Measurements from ENCODE around the gene HPS6. TPM values are rescaled to one million over a fixed set of nuclear protein-coding genes. Genes with fewer than 3 reads are reported as not detected.
A peak's percentile ranks its signal among the peaks of the same experiment; 100 is the strongest.

The HPS6 gene
- polyA plus RNA-seq, 3 donors, result 2.9 to 27.3 (median 23.6) TPM

DNA sequence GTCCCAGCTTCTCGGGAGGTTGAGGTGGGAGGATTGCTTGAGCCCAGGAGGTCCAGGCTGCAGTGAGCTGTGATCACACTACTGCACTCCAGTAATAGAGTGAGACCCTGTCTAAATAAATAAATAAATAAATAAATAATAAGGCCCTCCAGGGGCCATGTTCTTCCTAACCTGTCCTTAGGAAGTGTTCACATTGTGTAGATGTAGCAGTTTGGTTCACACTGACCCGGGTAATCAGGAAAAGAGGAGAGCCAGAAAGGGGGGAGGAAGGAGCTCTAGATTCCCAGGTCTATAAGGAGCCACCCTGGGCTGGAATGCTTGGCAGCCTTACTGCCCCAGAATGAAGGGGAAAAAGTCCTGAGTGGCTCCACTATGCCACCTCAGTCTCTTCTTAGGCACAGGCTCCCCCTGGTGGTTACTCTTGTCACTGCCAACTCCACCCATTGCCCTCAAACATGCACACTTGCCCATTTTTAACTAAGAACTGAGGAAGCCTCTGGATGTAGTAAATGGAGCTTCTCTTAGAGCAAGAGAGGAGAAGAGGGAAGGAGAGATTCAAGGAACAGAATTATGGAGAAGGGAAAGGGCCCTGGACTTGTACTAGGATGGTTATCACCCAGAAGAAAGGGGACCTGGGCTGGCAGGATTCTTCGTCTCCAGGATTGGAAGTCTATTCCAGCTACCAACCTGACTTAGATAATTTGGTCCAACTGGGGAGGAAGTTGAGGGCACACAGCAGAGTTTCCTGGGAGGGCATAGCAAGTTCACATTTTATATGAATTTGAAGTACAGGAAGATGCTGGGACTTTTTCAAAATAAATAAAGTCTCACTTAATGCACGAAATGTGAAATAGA, 7.8 kb downstream of the HPS6 start:
- Histone ChIP-seq H3K27ac (ENCODE audit: low read depth in 1 of 2, low read length in 2 of 2) (no peak overlapping the region), H3K4me3 (replicated peaks in 1 of 3; ENCODE audit: low read depth in 2 of 3, low read length in 3 of 3) (no peak overlapping the region), H3K79me2 (ENCODE audit: insufficient read depth, low read length) (peaks cover 23% of the 10 kb centered on the region), H4K20me1 (ENCODE audit: insufficient read depth, low read length) (peaks cover 23% of the 10 kb centered on the region), H3K9ac (ENCODE audit: insufficient read depth, low read length, poor library complexity, severe bottlenecking) (no peak overlapping the region), H3K4me1 (ENCODE audit: control insufficient read depth in 1 of 2, insufficient read depth in 2 of 2, low read length in 2 of 2) (peaks cover 18 to 24% of the 10 kb centered on the region in 2 donors), H2AFZ (ENCODE audit: insufficient read depth, low read depth, low read length, poor library complexity, severe bottlenecking) (no peak overlapping the region), H3K27me3 (ENCODE audit: control insufficient read depth in 2 of 2, insufficient read depth in 2 of 2, low read length in 2 of 2) (no peaks in the 10 kb centered on the region), H3K4me2 (replicated peaks; ENCODE audit: extremely low read depth, low read length, poor library complexity, severe bottlenecking) (no peak overlapping the region), H3K9me3 (replicated peaks in 1 of 2; ENCODE audit: control insufficient read depth in 1 of 2, insufficient read depth in 1 of 2, low read length in 2 of 2) (no peaks in the 10 kb centered on the region), H3K36me3 (replicated peaks in 1 of 2; ENCODE audit: control insufficient read depth in 1 of 2, insufficient read depth in 2 of 2, low read length in 2 of 2) (peaks cover 0 to 1% of the 10 kb centered on the region in 2 donors)
- intact Hi-C loops (cut with micrococcal nuclease), result loop anchor here (2.0 to 10.0 kb wide), 3 partner anchors 178 to 231 kb away; partner anchors contain the start of gene KCNIP2 (in 1 of the 2)
- Mint-ChIP-seq H3K4me3 (no peak overlapping the region), H3K27ac (no peak overlapping the region), H3K9me3 (no peaks in the 10 kb centered on the region), H3K36me3 (peaks cover 2 to 4% of the 10 kb centered on the region in 2 donors), H3K27me3 (ENCODE audit: low read depth in 3 of 3) (no peaks in the 10 kb centered on the region), H3K4me1 (peaks cover 35% of the 10 kb centered on the region)
- TF ChIP-seq, protein P1, sequence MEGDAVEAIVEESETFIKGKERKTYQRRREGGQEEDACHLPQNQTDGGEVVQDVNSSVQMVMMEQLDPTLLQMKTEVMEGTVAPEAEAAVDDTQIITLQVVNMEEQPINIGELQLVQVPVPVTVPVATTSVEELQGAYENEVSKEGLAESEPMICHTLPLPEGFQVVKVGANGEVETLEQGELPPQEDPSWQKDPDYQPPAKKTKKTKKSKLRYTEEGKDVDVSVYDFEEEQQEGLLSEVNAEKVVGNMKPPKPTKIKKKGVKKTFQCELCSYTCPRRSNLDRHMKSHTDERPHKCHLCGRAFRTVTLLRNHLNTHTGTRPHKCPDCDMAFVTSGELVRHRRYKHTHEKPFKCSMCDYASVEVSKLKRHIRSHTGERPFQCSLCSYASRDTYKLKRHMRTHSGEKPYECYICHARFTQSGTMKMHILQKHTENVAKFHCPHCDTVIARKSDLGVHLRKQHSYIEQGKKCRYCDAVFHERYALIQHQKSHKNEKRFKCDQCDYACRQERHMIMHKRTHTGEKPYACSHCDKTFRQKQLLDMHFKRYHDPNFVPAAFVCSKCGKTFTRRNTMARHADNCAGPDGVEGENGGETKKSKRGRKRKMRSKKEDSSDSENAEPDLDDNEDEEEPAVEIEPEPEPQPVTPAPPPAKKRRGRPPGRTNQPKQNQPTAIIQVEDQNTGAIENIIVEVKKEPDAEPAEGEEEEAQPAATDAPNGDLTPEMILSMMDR (IDR thresholded peaks at IDR 0.05), result peak; percentile 89
- peak; percentile 67 to 80 (median 76) for DNase-seq
- 43% methylated on average over 1 of the region's 4 CpGs for WGBS (ENCODE audit: insufficient coverage)

DNA sequence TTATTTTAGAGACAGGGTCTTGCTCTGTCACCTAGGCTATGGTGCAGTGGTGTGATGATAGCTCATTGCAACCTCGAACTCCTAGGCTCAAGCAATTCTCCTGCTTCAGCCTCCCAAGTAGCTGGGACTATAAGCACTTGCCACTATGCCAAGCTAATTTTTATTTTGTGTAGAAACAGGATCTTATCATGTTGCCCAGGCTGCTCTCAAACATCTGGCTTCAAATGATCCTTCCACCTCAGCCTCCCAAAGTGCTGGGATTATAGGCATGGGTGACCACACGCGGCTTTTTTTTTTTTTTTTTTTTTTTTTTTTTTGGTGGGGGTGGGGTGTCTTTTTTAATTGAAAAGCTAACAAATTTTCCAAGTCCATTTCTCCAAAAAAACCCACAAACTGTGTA, 18.4 kb downstream of the HPS6 start:
- H3K36me3 ChIP-seq (replicated peaks in 1 of 2; ENCODE audit: control insufficient read depth in 1 of 2, insufficient read depth in 2 of 2, low read length in 2 of 2), result no peaks in the 10 kb centered on the region
- no peak for DNase-seq
- Mint-ChIP-seq H3K27ac (no peak overlapping the region), H3K9me3 (peaks cover 0 to 1% (median 0%) of the 10 kb centered on the region in 7 donors), H3K36me3 (no peaks in the 10 kb centered on the region), H3K27me3 (ENCODE audit: low read depth in 3 of 3) (no peaks in the 10 kb centered on the region), H3K4me3 (no peak overlapping the region), H3K4me1 (peaks cover 8% of the 10 kb centered on the region)
- intact Hi-C loops (cut with micrococcal nuclease), result no loop called here
- H3K9me3 ChIP-seq (replicated peaks in 1 of 2; ENCODE audit: control insufficient read depth in 1 of 2, insufficient read depth in 1 of 2, low read length in 2 of 2), result no peaks in the 10 kb centered on the region
- no CpG with 5 or more reads among the region's 3 CpGs for WGBS (ENCODE audit: insufficient coverage)
- no peak overlapping the region for H3K27ac ChIP-seq (ENCODE audit: low read depth in 1 of 2, low read length in 2 of 2)
- H3K4me3 ChIP-seq (replicated peaks in 1 of 3; ENCODE audit: low read depth in 2 of 3, low read length in 3 of 3), result no peak overlapping the region
- no peak overlapping the region for H3K9ac ChIP-seq (ENCODE audit: insufficient read depth, low read length, poor library complexity, severe bottlenecking)
- H2AFZ ChIP-seq (ENCODE audit: insufficient read depth, low read depth, low read length, poor library complexity, severe bottlenecking), result no peak overlapping the region
- H3K27me3 ChIP-seq (ENCODE audit: control insufficient read depth in 2 of 2, insufficient read depth in 2 of 2, low read length in 2 of 2), result no peaks in the 10 kb centered on the region
- H3K4me1 ChIP-seq (ENCODE audit: control insufficient read depth in 1 of 2, insufficient read depth in 2 of 2, low read length in 2 of 2), result peaks cover 6 to 16% of the 10 kb centered on the region in 2 donors
- TF ChIP-seq, protein P1 (IDR thresholded peaks at IDR 0.05), result no peak
- H3K4me2 ChIP-seq (replicated peaks; ENCODE audit: extremely low read depth, low read length, poor library complexity, severe bottlenecking), result no peak overlapping the region
- no peaks in the 10 kb centered on the region for H3K79me2 ChIP-seq (ENCODE audit: insufficient read depth, low read length)
- no peaks in the 10 kb centered on the region for H4K20me1 ChIP-seq (ENCODE audit: insufficient read depth, low read length)

All from CD14-positive monocyte (primary cell).